B cell (primary cell): ENCODE measurements around the gene USP37. TPM values are rescaled to one million over a fixed set of nuclear protein-coding genes. Genes with fewer than 3 reads are reported as not detected.

Experiments
- ATAC-seq: fragments of 200-7000 bp; cut with Tn5 transposase; one replicate; pipeline ENCODE4 v1.10.0; 2021; ENCODE audit warnings: low read depth, mild to moderate bottlenecking, moderate number of reproducible peaks, moderate library complexity
- CTCF ChIA-PET: fragments of 350-600 bp; sonication (Branson Sonifier 250); formaldehyde crosslinking; loops from one replicate; lab custom pipeline; 2021; ENCODE audit warnings: antibody characterized with exemption, inconsistent platforms; lab: Charles Lee
- POLR2A ChIA-PET: fragments of 350-600 bp; sonication (Branson Sonifier 250); formaldehyde crosslinking; loops from one replicate; lab custom pipeline; 2021; ENCODE audit warnings: antibody characterized with exemption; lab: Charles Lee
- DNase-seq: peaks from one replicate; pipeline ENCODE4 v3.0.0; 2013
- H2AFZ ChIP-seq: 2 replicates; pipeline ENCODE4 v1.6.1; 2012; ENCODE audit warnings: mild to moderate bottlenecking, low read depth, low read length; ENCODE audit not compliant: insufficient read depth, poor library complexity, severe bottlenecking
- H3K27ac ChIP-seq, 2 donors: 1 replicate in 1 of 2; 2 replicates in 1 of 2; pipeline ENCODE4 v1.5.1; 2012 to 2013; ENCODE audit warnings: low read length in 2 of 2, mild to moderate bottlenecking in 2 of 2, moderate library complexity in 1 of 2
- H3K27me3 ChIP-seq, 4 experiments: fragments of 200-600 bp in 1 of 4; sonication (generic) in 1 of 4; replicated peaks in 1 of 4; 1 replicate in 2 of 4; 2 replicates in 2 of 4; pipeline versions ENCODE4 v1.6.1 to v1.7.0; 2013 to 2016; ENCODE audit warnings: low read length in 3 of 4, mild to moderate bottlenecking in 2 of 4, mixed read lengths in 1 of 4, moderate library complexity in 1 of 4; ENCODE audit not compliant: insufficient read depth in 4 of 4, control insufficient read depth in 3 of 4; ENCODE audit errors: control extremely low read depth in 1 of 4
- H3K36me3 ChIP-seq, 2 experiments: replicated peaks in 1 of 2; 1 replicate in 1 of 2; 2 replicates in 1 of 2; pipeline versions ENCODE4 v1.6.1 to v1.7.1; 2013; ENCODE audit warnings: low read length in 1 of 2; ENCODE audit not compliant: insufficient read depth in 2 of 2, control insufficient read depth in 1 of 2; ENCODE audit errors: control extremely low read depth in 1 of 2, extremely low read depth in 1 of 2
- H3K4me1 ChIP-seq, 2 donors: fragments of 200-600 bp in 1 of 2; sonication (generic) in 1 of 2; 1 replicate in 1 of 2; 2 replicates in 1 of 2; pipeline versions ENCODE4 v1.5.1 to v1.6.1; 2013 to 2017; ENCODE audit warnings: low read length in 2 of 2; ENCODE audit not compliant: control insufficient read depth in 2 of 2, insufficient read depth in 2 of 2
- H3K4me2 ChIP-seq: replicated peaks from 2 replicates; pipeline ENCODE3; 2012; ENCODE audit warnings: mild to moderate bottlenecking, low read depth, low read length; ENCODE audit not compliant: poor library complexity, severe bottlenecking
- H3K4me3 ChIP-seq, 5 experiments: fragments of 200-600 bp in 1 of 5; sonication (generic) in 1 of 5; 1 replicate in 3 of 5; 2 replicates in 2 of 5; pipeline versions ENCODE4 v1.5.1 to v1.7.0; 2011 to 2016; ENCODE audit warnings: low read length in 4 of 5, mild to moderate bottlenecking in 4 of 5, low read depth in 2 of 5, control low read depth in 1 of 5, moderate library complexity in 1 of 5; ENCODE audit not compliant: insufficient read depth in 1 of 5; ENCODE audit errors: control extremely low read depth in 1 of 5, extremely low read depth in 1 of 5
- H3K79me2 ChIP-seq: fragments of 200-600 bp; sonication (generic); one replicate; pipeline ENCODE4 v1.6.0; 2016; ENCODE audit warnings: low read length; ENCODE audit not compliant: control insufficient read depth, insufficient read depth
- H3K9ac ChIP-seq: fragments of 200-600 bp; sonication (generic); 2 replicates; pipeline ENCODE4 v1.6.1; 2017; ENCODE audit warnings: mild to moderate bottlenecking, low read length, moderate library complexity
- H3K9me3 ChIP-seq, 3 donors: one replicate each; pipeline versions ENCODE4 v1.6.1 to v1.7.1; 2013; ENCODE audit warnings: low read length in 2 of 3; ENCODE audit not compliant: control insufficient read depth in 2 of 3, insufficient read depth in 1 of 3; ENCODE audit errors: control extremely low read depth in 1 of 3
- H4K20me1 ChIP-seq: 2 replicates; pipeline ENCODE4 v1.6.0; 2012; ENCODE audit warnings: mild to moderate bottlenecking, low read length; ENCODE audit not compliant: insufficient read depth, control insufficient read depth, poor library complexity, severe bottlenecking
- H3K27ac Mint-ChIP-seq: one replicate; pipeline ENCODE4 v1.8.0; 2021; ENCODE audit warnings: mixed read lengths
- H3K27me3 Mint-ChIP-seq: one replicate; pipeline ENCODE4 v1.8.0; 2021; ENCODE audit warnings: mixed read lengths
- H3K4me1 Mint-ChIP-seq: one replicate; pipeline ENCODE4 v1.8.0; 2021; ENCODE audit warnings: mixed read lengths
- H3K4me3 Mint-ChIP-seq: one replicate; pipeline ENCODE4 v1.8.0; 2021; ENCODE audit warnings: mixed read lengths
- H3K9me3 Mint-ChIP-seq: one replicate; pipeline ENCODE4 v1.8.0; 2022; ENCODE audit warnings: mixed read lengths; ENCODE audit not compliant: insufficient read depth
- CTCF ChIP-seq: fragments of 200-600 bp; IDR thresholded peaks from one replicate; pipeline ENCODE4 v1.8.0; 2022; ENCODE audit warnings: antibody characterized with exemption, mild to moderate bottlenecking
- EZH2 ChIP-seq: IDR thresholded peaks from 2 replicates; pipeline ENCODE4 v1.6.1; 2012; ENCODE audit warnings: borderline replicate concordance, low read depth, mild to moderate bottlenecking, moderate library complexity, low read length; ENCODE audit not compliant: insufficient read depth, poor library complexity, severe bottlenecking
- WGBS: methylation state at CpG from one replicate; pipeline ENCODE4 v1.1.5; 2013; ENCODE audit warnings: missing lambda C conversion rate; ENCODE audit not compliant: insufficient coverage; 5-methylcytosine and 5-hydroxymethylcytosine counted together
- intact Hi-C: fragments of 100-400 bp; cut with micrococcal nuclease; formaldehyde crosslinking; loops from one replicate; pipeline ENCODE4 v1.10.0; 2022
- polyA plus RNA-seq: library from polyadenylated mRNA; depleted of rRNA; stranded (reverse); fragments of >200 nt; gene quantifications from 2 replicates; pipeline ENCODE4 v1.2.3, GENCODE V29; 2012
- total RNA-seq, 2 donors: library from RNA; stranded (reverse); fragments of 120-200 nt in 1 of 2; gene quantifications; 1 replicate in 1 of 2; 2 replicates in 1 of 2; pipeline versions ENCODE4 v1.2.3 to v1.2.4, GENCODE V29; 2013 to 2022

Gene USP37
- total and polyA plus RNA-seq, 2 donors (not counting 1 experiment from before 2014, with no cell fraction given) = 3.1 to 29.0 TPM

- H3K9me3 Mint-ChIP-seq = no peaks in the 10 kb centered on the region
- Histone ChIP-seq H3K79me2 (no peaks in the 10 kb centered on the region), H3K27me3 (no peaks in the 10 kb centered on the region), H3K9ac (no peak overlapping the region), H3K4me2 (no peak overlapping the region), H2AFZ (no peak overlapping the region), H4K20me1 (no peaks in the 10 kb centered on the region), H3K9me3 (no peaks in the 10 kb centered on the region), H3K36me3 (peaks cover 9 to 19% of the 10 kb centered on the region in 2 experiments), H3K4me3 (no peak overlapping the region), H3K27ac (no peak overlapping the region), H3K4me1 (no peaks in the 10 kb centered on the region)
- intact Hi-C loops = no loop called here
- TF ChIP-seq CTCF = no peak
- no peak for TF ChIP-seq EZH2
- H3K4me3 Mint-ChIP-seq = no peak overlapping the region
- ChIA-PET CTCF (no interaction called here), POLR2A (no interaction called here)
- H3K4me1 Mint-ChIP-seq = no peaks in the 10 kb centered on the region
- 100% methylated on average over 1 of the region's 3 CpGs for WGBS
- H3K27ac Mint-ChIP-seq = no peak overlapping the region
- no peaks in the 10 kb centered on the region for H3K27me3 Mint-ChIP-seq
- DNase-seq (no peak), ATAC-seq (no peak)
Observed at GRCh38 chr2:218448934-218449333, 119.2 kb downstream of the USP37 start.

GRCh38 chr2:218447072-218447471 lies 121.1 kb downstream of the USP37 start:
- Histone ChIP-seq H3K4me3 (no peak overlapping the region), H2AFZ (no peak overlapping the region), H3K9ac (no peak overlapping the region), H3K79me2 (no peaks in the 10 kb centered on the region), H3K4me1 (no peaks in the 10 kb centered on the region), H3K4me2 (no peak overlapping the region), H3K9me3 (no peaks in the 10 kb centered on the region), H3K27me3 (no peaks in the 10 kb centered on the region), H3K36me3 (peaks cover 9 to 11% of the 10 kb centered on the region in 2 experiments), H3K27ac (no peak overlapping the region), H4K20me1 (no peaks in the 10 kb centered on the region)
- H3K4me3 Mint-ChIP-seq = no peak overlapping the region
- no peak for TF ChIP-seq EZH2
- TF ChIP-seq CTCF = no peak
- H3K27ac Mint-ChIP-seq = no peak overlapping the region
- no peaks in the 10 kb centered on the region for H3K9me3 Mint-ChIP-seq
- no peak for ATAC-seq
- WGBS = 100% methylated on average over 1 of the region's 2 CpGs
- H3K27me3 Mint-ChIP-seq = no peaks in the 10 kb centered on the region
- CTCF ChIA-PET = no interaction called here
- POLR2A ChIA-PET = no interaction called here
- intact Hi-C loops = no loop called here
- DNase-seq = no peak
- H3K4me1 Mint-ChIP-seq = no peaks in the 10 kb centered on the region
